ENCODE measurements around the gene LYPD3.

- TF ChIP-seq CTCF (optimal IDR thresholded peaks at IDR 0.05 in 1 of 3, IDR thresholded peaks at IDR 0.05 in 1 of 3, conservative IDR thresholded peaks at IDR 0.05 in 1 of 3; ENCODE audit: extremely low read depth in 1 of 3, insufficient read depth in 2 of 3, low read length in 3 of 3) (no peak), EZH2 (IDR thresholded peaks at IDR 0.05; ENCODE audit: low read length) (no peak)
Observed at GRCh38 chr19:43479961-43480561, 14.7 kb upstream of the LYPD3 start.

Measured in keratinocyte (primary cell).